ENCODE measurements around the gene SSTR5. TPM values are rescaled to one million over a fixed set of nuclear protein-coding genes. Genes with fewer than 3 reads are reported as not detected.
A peak's percentile ranks its signal among the peaks of the same experiment; 100 is the strongest.
"Not testable (repeated sequence)": the region's sequence is repeated elsewhere in the genome, so short reads cannot be mapped to it uniquely, and the experiment has no call there.

SSTR5 gene
- total RNA-seq (2021) (not detected in 2 replicates), Bru-seq, nascent RNA (not detected), BruChase-seq, experiment 1, labeled RNA remaining after a 2-hour chase (not detected), BruChase-seq, experiment 2, labeled RNA remaining after a 6-hour chase (not detected)
- long read RNA-seq = 0 reads

DNA sequence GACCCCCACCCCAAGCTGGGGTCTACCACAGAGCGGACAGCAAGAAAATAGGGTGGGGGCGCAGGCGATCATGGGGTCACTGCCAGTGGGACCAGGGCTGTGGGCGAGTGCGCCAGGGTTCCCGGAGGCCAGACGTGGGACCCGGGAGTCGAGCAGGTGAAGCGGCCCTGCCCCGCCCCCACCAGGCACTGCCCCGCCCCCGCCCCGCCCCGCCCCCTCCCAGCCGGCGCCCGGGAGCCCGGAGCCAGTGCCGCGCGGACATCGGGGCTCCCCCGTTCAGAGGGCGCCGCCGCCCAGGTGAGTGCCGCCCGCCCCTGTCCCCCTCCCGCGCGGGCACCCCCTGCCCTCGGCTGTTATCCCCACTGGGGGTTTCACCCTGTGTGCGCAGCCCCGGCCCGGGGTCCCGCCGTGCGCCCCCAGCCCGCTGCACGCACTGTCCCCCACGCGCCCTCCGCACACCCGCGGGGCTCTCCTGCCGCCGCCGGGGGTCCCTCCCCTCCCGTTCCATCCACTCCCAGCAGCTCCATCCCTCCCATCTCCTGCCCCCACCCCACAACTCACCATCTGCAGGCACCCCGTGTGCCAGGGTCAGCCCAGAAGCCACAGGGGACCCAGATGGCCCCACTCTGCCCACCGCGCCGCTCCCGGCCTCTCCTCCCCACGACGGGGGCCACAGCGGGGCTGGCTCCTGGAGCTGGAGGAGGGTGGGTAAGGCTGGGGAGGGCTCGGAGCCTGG is at the start of gene SSTR5:
Gene SSTR5 (plus strand): TSS at position 222 of the 736 bp plus-strand sequence. CDS start 6,122 bp downstream, outside the sequence.
- Histone ChIP-seq H3K9me3 (ENCODE audit: insufficient read depth, low read depth) (no peaks in the 10 kb centered on the region), H3K4me1 (replicated peaks; ENCODE audit: insufficient read depth) (no peaks in the 10 kb centered on the region), H3K27me3 (ENCODE audit: insufficient read depth, low read depth) (peaks cover 36% of the 10 kb centered on the region), H3K27ac (no peak within 1 kb of the TSS), H3K36me3 (ENCODE audit: low read depth) (no peaks in the 10 kb centered on the region), H3K4me2 (no peak within 1 kb of the TSS), H4K20me1 (ENCODE audit: insufficient read depth) (no peaks in the 10 kb centered on the region; the same call in 1 of the 2 replicates), H3K79me2 (ENCODE audit: low read depth) (no peaks in the 10 kb centered on the region), H2AFZ (no peak within 1 kb of the TSS), H3K4me3 (no peak within 1 kb of the TSS), H3K9me2 (ENCODE audit: insufficient read depth) (no peaks in the 10 kb centered on the region), H3F3A (ENCODE audit: insufficient read depth, low read depth) (no peaks in the 10 kb centered on the region)
- POLR2A ChIA-PET (ENCODE audit: unreplicated experiment) = no interaction called here
- DNase-seq = no peak
- no peak for TF ChIP-seq EZH2 (IDR thresholded peaks at IDR 0.05; ENCODE audit: low read depth)
- BruUV-seq (replicated peaks) = no TSS peak
- CTCF ChIA-PET = no interaction called here
- intact Hi-C loops (cut with micrococcal nuclease; ENCODE audit: unreplicated experiment) = no loop called here

DNA sequence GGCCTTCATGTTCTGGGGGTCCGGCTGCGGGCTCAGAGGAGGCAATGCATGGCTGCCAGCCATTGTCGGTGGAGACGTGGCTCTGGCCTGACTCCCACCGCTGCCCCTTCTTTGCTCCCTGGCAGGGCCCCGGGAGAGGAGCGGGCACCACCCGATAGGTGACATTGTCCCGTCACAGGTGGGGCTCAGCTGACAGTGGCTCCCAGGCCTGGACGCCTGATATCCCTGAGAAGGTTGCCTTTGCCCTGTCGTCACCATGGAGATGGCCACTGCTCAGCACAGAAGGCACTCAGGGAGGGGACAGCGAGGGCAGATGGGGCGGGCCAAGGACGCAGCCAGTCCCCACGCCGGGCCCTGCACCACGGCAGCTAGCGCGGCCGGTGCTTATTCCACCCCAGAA is 48.4 kb upstream of the SSTR5 start:
- no peaks in the 10 kb centered on the region for H3K36me3 ChIP-seq (ENCODE audit: low read depth)
- H3K4me1 ChIP-seq (replicated peaks; ENCODE audit: insufficient read depth) = no peaks in the 10 kb centered on the region
- no peaks in the 10 kb centered on the region for H3K79me2 ChIP-seq (ENCODE audit: low read depth)
- H3K4me2 ChIP-seq = no peak overlapping the region
- H3F3A ChIP-seq (ENCODE audit: insufficient read depth, low read depth) = no peaks in the 10 kb centered on the region
- peaks cover 92% of the 10 kb centered on the region for H3K27me3 ChIP-seq (ENCODE audit: insufficient read depth, low read depth)
- no peaks in the 10 kb centered on the region for H3K9me2 ChIP-seq (ENCODE audit: insufficient read depth)
- BruUV-seq (replicated peaks) = no TSS peak
- DNase-seq = no peak
- no peaks in the 10 kb centered on the region for H4K20me1 ChIP-seq (ENCODE audit: insufficient read depth)
- intact Hi-C loops (cut with micrococcal nuclease; ENCODE audit: unreplicated experiment) = no loop called here
- POLR2A ChIA-PET (ENCODE audit: unreplicated experiment) = no interaction called here
- no peak overlapping the region for H2AFZ ChIP-seq
- H3K4me3 ChIP-seq = no peak overlapping the region
- no peak overlapping the region for H3K27ac ChIP-seq
- TF ChIP-seq EZH2 (IDR thresholded peaks at IDR 0.05; ENCODE audit: low read depth) = no peak
- TF ChIP-seq, protein P1, sequence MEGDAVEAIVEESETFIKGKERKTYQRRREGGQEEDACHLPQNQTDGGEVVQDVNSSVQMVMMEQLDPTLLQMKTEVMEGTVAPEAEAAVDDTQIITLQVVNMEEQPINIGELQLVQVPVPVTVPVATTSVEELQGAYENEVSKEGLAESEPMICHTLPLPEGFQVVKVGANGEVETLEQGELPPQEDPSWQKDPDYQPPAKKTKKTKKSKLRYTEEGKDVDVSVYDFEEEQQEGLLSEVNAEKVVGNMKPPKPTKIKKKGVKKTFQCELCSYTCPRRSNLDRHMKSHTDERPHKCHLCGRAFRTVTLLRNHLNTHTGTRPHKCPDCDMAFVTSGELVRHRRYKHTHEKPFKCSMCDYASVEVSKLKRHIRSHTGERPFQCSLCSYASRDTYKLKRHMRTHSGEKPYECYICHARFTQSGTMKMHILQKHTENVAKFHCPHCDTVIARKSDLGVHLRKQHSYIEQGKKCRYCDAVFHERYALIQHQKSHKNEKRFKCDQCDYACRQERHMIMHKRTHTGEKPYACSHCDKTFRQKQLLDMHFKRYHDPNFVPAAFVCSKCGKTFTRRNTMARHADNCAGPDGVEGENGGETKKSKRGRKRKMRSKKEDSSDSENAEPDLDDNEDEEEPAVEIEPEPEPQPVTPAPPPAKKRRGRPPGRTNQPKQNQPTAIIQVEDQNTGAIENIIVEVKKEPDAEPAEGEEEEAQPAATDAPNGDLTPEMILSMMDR (conservative IDR thresholded peaks at IDR 0.05) = no peak
- CTCF ChIA-PET = no interaction called here
- H3K9me3 ChIP-seq (ENCODE audit: insufficient read depth, low read depth) = no peaks in the 10 kb centered on the region

DNA sequence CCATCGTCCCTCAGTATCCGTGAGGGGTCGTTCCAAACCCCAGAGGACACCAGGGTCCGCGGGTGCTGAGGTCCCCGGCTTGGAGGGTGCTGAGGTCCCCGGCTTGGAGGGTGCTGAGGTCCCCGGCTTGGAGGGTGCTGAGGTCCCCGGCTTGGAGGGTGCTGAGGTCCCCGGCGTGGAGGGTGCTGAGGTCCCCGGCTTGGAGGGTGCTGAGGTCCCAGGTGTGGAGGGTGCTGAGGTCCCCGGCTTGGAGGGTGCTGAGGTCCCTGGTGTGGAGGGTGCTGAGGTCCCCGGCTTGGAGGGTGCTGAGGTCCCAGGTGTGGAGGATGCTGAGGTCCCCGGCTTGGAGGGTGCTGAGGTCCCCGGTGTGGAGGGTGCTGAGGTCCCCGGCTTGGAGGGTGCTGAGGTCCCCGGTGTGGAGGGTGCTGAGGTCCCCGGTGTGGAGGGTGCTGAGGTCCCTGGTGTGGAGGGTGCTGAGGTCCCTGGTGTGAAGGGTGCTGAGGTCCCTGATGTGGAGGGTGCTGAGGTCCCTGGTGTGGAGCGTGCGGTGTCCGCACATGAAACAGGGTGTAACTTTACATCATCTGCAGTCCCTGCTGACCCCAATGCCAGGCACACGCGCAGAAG is 47.3 kb upstream of the SSTR5 start:
- peaks cover 92% of the 10 kb centered on the region for H3K27me3 ChIP-seq (ENCODE audit: insufficient read depth, low read depth)
- intact Hi-C loops (cut with micrococcal nuclease; ENCODE audit: unreplicated experiment); POLR2A ChIA-PET (ENCODE audit: unreplicated experiment); H3K27ac ChIP-seq; H3K9me2 ChIP-seq (ENCODE audit: insufficient read depth); H3K4me2 ChIP-seq; H4K20me1 ChIP-seq (ENCODE audit: insufficient read depth); H2AFZ ChIP-seq; H3F3A ChIP-seq (ENCODE audit: insufficient read depth, low read depth); H3K36me3 ChIP-seq (ENCODE audit: low read depth); H3K4me1 ChIP-seq (replicated peaks; ENCODE audit: insufficient read depth); H3K79me2 ChIP-seq (ENCODE audit: low read depth); BruUV-seq (replicated peaks); H3K9me3 ChIP-seq (ENCODE audit: insufficient read depth, low read depth); H3K4me3 ChIP-seq; CTCF ChIA-PET: not testable (repeated sequence)
- peak in 1 of 2 experiments; percentile 39 for DNase-seq

DNA sequence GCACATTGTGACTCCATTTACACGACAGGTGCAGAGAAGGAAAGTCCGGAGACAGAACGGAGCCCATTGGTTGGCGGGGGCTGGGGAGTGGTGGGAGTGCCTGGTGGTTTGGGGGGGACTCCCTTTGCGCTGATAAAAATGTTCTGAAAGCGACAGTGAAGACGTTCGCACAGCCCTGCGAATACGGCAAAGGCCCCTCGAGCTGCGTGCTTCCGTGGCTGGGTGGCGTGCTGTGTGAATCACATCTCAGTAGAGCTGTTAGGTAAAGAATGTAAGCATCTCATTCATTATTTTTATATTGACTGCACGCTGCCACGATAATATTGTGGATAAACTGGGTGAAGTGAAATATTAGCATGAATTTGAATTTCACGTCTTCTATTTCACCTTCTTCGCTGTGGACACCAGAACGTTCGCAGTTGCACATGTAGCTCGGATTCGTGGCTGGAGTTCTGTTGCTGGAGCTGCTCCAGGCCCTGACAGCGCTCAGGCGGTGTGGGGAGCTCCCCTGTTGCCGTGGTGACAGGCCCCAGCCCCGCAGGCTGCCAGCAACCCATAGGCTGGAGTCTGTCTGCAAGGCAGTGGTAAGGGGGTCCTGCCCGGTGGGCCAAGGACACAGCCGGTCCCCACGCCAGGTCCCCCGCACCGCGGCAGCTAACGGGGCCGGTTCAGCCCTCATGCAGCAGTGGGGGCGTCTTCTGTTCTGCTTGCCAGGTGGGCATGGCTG is 46.3 kb upstream of the SSTR5 start:
- Histone ChIP-seq H2AFZ (no peak overlapping the region), H4K20me1 (ENCODE audit: insufficient read depth) (no peaks in the 10 kb centered on the region), H3K4me2 (no peak overlapping the region), H3K36me3 (ENCODE audit: low read depth) (no peaks in the 10 kb centered on the region), H3K27me3 (ENCODE audit: insufficient read depth, low read depth) (peaks cover 93% of the 10 kb centered on the region), H3K9me3 (ENCODE audit: insufficient read depth, low read depth) (no peaks in the 10 kb centered on the region), H3K27ac (no peak overlapping the region), H3K4me1 (replicated peaks; ENCODE audit: insufficient read depth) (no peaks in the 10 kb centered on the region), H3K79me2 (ENCODE audit: low read depth) (no peaks in the 10 kb centered on the region), H3K9me2 (ENCODE audit: insufficient read depth) (no peaks in the 10 kb centered on the region), H3F3A (ENCODE audit: insufficient read depth, low read depth) (no peaks in the 10 kb centered on the region), H3K4me3 (no peak overlapping the region)
- TF ChIP-seq EZH2 (IDR thresholded peaks at IDR 0.05; ENCODE audit: low read depth) = no peak
- TF ChIP-seq, protein P1 (conservative IDR thresholded peaks at IDR 0.05) = no peak
- intact Hi-C loops (cut with micrococcal nuclease; ENCODE audit: unreplicated experiment) = no loop called here
- CTCF ChIA-PET = no interaction called here
- POLR2A ChIA-PET (ENCODE audit: unreplicated experiment) = no interaction called here
- BruUV-seq (replicated peaks) = no TSS peak
- DNase-seq = no peak
